Measurements from ENCODE around the gene PDE2A. TPM values are rescaled to one million over a fixed set of nuclear protein-coding genes. Genes with fewer than 3 reads are reported as not detected.

Gene PDE2A
- total and polyA plus RNA-seq, 2 of the 4 experiments (the other 2 are of a cell fraction), result 0.02 TPM; not detected in 1

DNA sequence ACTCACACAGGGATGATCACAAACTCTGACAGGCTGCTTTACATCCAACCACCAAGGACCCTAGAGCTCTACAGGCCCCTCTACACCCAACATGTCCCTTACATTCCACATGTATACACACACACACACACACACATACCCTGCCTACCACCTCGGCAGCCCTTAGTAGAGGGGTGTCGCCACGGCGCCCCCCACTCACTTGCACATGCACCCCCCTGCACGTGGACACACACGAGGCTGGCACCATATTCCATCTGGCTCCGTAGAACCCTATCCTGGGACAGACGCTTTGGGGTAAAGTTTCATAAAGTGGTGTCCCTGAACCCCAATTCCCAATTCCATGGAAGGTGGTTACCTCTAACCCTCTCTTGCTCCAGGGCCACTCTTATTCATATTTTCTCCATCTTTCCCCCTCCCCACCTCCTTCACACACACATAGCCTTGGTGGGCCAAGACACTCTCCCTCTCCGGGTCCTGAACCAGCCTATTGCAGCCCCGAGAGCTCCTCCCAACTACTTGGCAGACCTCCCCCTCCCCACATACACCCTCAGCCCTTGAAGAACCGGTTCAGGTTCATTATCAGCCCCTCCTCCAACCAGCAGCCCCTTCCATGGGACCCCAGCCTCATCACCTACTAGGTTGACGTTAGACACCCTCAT lies 809 bp downstream of the PDE2A start:
- no peak for TF ChIP-seq MXI1 (IDR thresholded peaks at IDR 0.05; ENCODE audit: borderline replicate concordance, low read depth, low read length)
- TF ChIP-seq RAD21 (IDR thresholded peaks at IDR 0.05; ENCODE audit: low read length), result no peak
- TF ChIP-seq CHD1 (IDR thresholded peaks at IDR 0.05; ENCODE audit: low read depth, low read length), result no peak
- no peak for TF ChIP-seq MAFK (IDR thresholded peaks at IDR 0.05; ENCODE audit: low read depth, low read length)
- TF ChIP-seq NFE2L2 (IDR thresholded peaks at IDR 0.05; ENCODE audit: low read depth, low read length), result no peak
- TF ChIP-seq RCOR1 (IDR thresholded peaks at IDR 0.05; ENCODE audit: insufficient replicate concordance, low read length), result no peak
- TF ChIP-seq, protein P1, sequence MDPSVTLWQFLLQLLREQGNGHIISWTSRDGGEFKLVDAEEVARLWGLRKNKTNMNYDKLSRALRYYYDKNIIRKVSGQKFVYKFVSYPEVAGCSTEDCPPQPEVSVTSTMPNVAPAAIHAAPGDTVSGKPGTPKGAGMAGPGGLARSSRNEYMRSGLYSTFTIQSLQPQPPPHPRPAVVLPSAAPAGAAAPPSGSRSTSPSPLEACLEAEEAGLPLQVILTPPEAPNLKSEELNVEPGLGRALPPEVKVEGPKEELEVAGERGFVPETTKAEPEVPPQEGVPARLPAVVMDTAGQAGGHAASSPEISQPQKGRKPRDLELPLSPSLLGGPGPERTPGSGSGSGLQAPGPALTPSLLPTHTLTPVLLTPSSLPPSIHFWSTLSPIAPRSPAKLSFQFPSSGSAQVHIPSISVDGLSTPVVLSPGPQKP (IDR thresholded peaks at IDR 0.05; ENCODE audit: borderline replicate concordance, low read depth, low read length), result no peak
- TF ChIP-seq RFX5 (IDR thresholded peaks at IDR 0.05; ENCODE audit: low read depth, low read length), result no peak
- no peak for TF ChIP-seq CTCF (conservative IDR thresholded peaks at IDR 0.05; ENCODE audit: low read depth, low read length)
- TF ChIP-seq, protein P2, sequence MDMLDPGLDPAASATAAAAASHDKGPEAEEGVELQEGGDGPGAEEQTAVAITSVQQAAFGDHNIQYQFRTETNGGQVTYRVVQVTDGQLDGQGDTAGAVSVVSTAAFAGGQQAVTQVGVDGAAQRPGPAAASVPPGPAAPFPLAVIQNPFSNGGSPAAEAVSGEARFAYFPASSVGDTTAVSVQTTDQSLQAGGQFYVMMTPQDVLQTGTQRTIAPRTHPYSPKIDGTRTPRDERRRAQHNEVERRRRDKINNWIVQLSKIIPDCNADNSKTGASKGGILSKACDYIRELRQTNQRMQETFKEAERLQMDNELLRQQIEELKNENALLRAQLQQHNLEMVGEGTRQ (IDR thresholded peaks at IDR 0.05; ENCODE audit: low read depth, low read length), result no peak
- H3K9me1 ChIP-seq (ENCODE audit: insufficient read depth, low read length), result no peaks in the 10 kb centered on the region
- H3K4me2 ChIP-seq (ENCODE audit: low read depth, low read length), result no peak overlapping the region
- in situ Hi-C loops (cut with MboI; ENCODE audit: low sequenced_read_pairs), result no loop called here
- no peak overlapping the region for H3K27ac ChIP-seq (ENCODE audit: insufficient read depth, low read length)
- no peak overlapping the region for H2BK20ac ChIP-seq (ENCODE audit: low read depth, low read length)
- no peak overlapping the region for H3K23ac ChIP-seq (ENCODE audit: low read depth, low read length)
- H2BK120ac ChIP-seq (ENCODE audit: low read depth, low read length), result no peak overlapping the region
- intact Hi-C loops (cut with micrococcal nuclease), result no loop called here
- H2AK9ac ChIP-seq (replicated peaks; ENCODE audit: low read depth, low read length, poor library complexity), result no peak overlapping the region
- H3K4me3 ChIP-seq (ENCODE audit: insufficient read depth, low read depth, low read length), result no peak overlapping the region
- no peak overlapping the region for H2AK5ac ChIP-seq (ENCODE audit: low read depth, low read length)
- H3K4ac ChIP-seq (ENCODE audit: low read depth, low read length), result no peak overlapping the region
- no peaks in the 10 kb centered on the region for H3K9me3 ChIP-seq (ENCODE audit: control insufficient read depth, insufficient read depth, low read length)
- no peak overlapping the region for H2AFZ ChIP-seq (replicated peaks; ENCODE audit: low read length, poor library complexity)
- no peaks in the 10 kb centered on the region for H3K4me1 ChIP-seq (ENCODE audit: control insufficient read depth, insufficient read depth, low read length)
- H4K5ac ChIP-seq (ENCODE audit: low read depth, low read length), result no peak overlapping the region
- H4K20me1 ChIP-seq (ENCODE audit: insufficient read depth, low read length), result peaks cover 9% of the 10 kb centered on the region
- ChIA-PET CTCF (no interaction called here), POLR2A (ENCODE audit: unreplicated experiment) (no interaction called here)
- H2BK5ac ChIP-seq (ENCODE audit: low read depth, low read length, poor library complexity, severe bottlenecking), result no peak overlapping the region
- no peak overlapping the region for H3K14ac ChIP-seq (replicated peaks; ENCODE audit: low read depth, low read length)
- no peak for DNase-seq
- H4K8ac ChIP-seq (ENCODE audit: low read depth in 2 of 2, low read length in 2 of 2), result no peak overlapping the region
- no peak overlapping the region for H3K56ac ChIP-seq (ENCODE audit: extremely low read depth, insufficient read depth, low read length)
- H2BK15ac ChIP-seq (ENCODE audit: low read depth, low read length), result no peak overlapping the region
- no peaks in the 10 kb centered on the region for H3K79me1 ChIP-seq (ENCODE audit: low read depth in 1 of 2, low read length in 2 of 2)
- no peak overlapping the region for H3K18ac ChIP-seq (ENCODE audit: low read depth, low read length)
- no peaks in the 10 kb centered on the region for H3K36me3 ChIP-seq (ENCODE audit: control insufficient read depth, insufficient read depth, low read length)
- BruUV-seq (replicated peaks), result no TSS peak
- H4K91ac ChIP-seq (ENCODE audit: insufficient read depth, low read depth, low read length), result no peak overlapping the region
- H3K27me3 ChIP-seq (ENCODE audit: control insufficient read depth, insufficient read depth, low read length), result peaks cover 86% of the 10 kb centered on the region
- ATAC-seq (ENCODE audit: low read depth), result no peak
- dilution Hi-C loops (cut with HindIII; ENCODE audit: low sequenced_read_pairs, unreplicated experiment), result no loop called here
- WGBS, 2 experiments (ENCODE audit: extremely low coverage in 2 of 2, insufficient read length in 1 of 2), result 0% methylated on average over 3 of the region's 12 CpGs; no CpG with 5 or more reads in 1 of the 2 experiments
- no peak overlapping the region for H3K9ac ChIP-seq (ENCODE audit: low read depth, low read length)

Data from IMR-90 (cell line).